ENCODE data around the gene MRPL1. TPM values are rescaled to one million over a fixed set of nuclear protein-coding genes. Genes with fewer than 3 reads are reported as not detected.

Gene MRPL1
- total RNA-seq, 1 experiment from 2014 or later, result 53.3 TPM

DNA sequence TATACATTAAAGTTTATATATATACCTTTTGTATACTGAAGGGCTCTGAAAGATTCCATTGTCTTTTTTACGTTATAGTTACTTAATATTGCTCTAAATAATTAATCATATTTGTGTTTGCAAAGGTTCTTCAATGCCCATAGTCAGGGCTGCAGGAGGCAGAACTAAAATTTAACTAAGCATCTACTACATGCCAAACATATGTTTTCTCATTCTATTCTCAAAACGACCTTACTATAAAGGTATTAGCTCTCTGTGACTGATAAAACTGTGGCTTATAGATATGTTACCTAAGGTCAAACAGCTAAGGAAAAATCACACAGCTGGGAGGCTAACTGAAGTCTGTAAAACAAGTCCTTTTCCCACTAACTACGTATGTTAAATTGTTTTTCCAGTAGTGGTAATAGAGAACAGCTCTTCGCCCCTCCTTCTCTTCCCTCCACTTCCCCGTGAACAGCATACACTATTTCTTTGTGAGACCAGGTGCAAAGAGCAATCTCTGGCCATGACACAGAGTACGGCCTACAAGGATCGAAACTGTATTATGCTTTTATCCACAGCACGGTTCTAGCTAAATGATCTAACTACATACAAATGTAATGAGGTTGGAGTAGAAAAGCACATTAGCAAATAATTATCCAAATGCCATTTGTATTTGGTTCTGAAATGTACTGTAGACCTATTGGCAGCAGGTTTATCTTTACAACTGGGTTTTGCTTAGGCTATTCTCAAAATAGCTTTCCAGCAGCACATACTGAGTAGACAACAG lies 45.1 kb upstream of the MRPL1 start:
- no peaks in the 10 kb centered on the region for H3K9me3 Mint-ChIP-seq (ENCODE audit: unreplicated experiment)
- peak overlapping the region; percentile 93 for H3K4me3 Mint-ChIP-seq (ENCODE audit: unreplicated experiment)
- peaks cover 43% of the 10 kb centered on the region for H3K4me1 Mint-ChIP-seq (ENCODE audit: insufficient read depth, unreplicated experiment)
- TF ChIP-seq, protein P1, sequence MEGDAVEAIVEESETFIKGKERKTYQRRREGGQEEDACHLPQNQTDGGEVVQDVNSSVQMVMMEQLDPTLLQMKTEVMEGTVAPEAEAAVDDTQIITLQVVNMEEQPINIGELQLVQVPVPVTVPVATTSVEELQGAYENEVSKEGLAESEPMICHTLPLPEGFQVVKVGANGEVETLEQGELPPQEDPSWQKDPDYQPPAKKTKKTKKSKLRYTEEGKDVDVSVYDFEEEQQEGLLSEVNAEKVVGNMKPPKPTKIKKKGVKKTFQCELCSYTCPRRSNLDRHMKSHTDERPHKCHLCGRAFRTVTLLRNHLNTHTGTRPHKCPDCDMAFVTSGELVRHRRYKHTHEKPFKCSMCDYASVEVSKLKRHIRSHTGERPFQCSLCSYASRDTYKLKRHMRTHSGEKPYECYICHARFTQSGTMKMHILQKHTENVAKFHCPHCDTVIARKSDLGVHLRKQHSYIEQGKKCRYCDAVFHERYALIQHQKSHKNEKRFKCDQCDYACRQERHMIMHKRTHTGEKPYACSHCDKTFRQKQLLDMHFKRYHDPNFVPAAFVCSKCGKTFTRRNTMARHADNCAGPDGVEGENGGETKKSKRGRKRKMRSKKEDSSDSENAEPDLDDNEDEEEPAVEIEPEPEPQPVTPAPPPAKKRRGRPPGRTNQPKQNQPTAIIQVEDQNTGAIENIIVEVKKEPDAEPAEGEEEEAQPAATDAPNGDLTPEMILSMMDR (IDR thresholded peaks at IDR 0.05; ENCODE audit: unreplicated experiment), result no peak
- no peaks in the 10 kb centered on the region for H3K36me3 Mint-ChIP-seq (ENCODE audit: insufficient read depth, unreplicated experiment)
- DNase-seq (ENCODE audit: unreplicated experiment), result peak; percentile 16
- no TSS peak for BruUV-seq (replicated peaks)
- peak overlapping the region; percentile 70 for H3K27ac Mint-ChIP-seq (ENCODE audit: low read depth, unreplicated experiment)
- ChIA-PET POLR2A (interaction anchor here (0.6 to 6.4 kb wide), 22 partner anchors 8 to 160 kb away, joined by 3 to 332 read pairs (median 7); partner anchors contain the start of gene MRPL1), CTCF (interaction anchor here (0.5 to 2.6 kb wide), 19 partner anchors 9 to 353 kb away, joined by 3 to 37 read pairs (median 3); partner anchors contain the start of gene MRPL1)
- intact Hi-C loops (cut with micrococcal nuclease), result loop anchor here (5.0 to 10.0 kb wide), 2 partner anchors 73 to 240 kb away; partner anchors contain the start of gene FRAS1
- H3K27me3 Mint-ChIP-seq (ENCODE audit: insufficient read depth, unreplicated experiment), result no peaks in the 10 kb centered on the region

DNA sequence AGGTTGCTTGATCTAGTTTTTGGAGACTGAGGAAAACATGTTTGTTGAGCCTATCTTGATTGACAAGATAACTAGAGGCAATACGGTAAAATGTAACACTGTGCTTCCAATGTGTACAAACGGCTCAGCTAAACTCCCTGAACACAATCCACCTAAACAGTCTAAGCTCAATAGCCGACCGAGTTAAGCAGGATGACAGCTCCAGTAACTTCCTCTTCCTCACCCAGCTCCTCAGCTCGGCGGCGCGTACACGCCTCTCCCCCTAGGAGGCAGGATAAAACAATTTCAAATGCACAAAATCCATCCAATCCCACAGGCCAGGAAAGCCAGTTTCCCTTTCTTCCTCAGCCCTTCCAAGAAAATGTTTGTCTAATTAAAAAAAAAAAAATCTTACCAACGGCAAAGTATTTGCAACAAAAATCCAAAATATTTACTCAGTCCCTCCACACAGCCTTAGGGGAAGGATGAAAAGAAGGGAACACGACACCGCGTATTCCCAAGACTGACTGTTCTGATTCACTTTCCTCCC lies 44.5 kb upstream of the MRPL1 start:
- H3K9me3 Mint-ChIP-seq (ENCODE audit: unreplicated experiment), result no peaks in the 10 kb centered on the region
- no peaks in the 10 kb centered on the region for H3K27me3 Mint-ChIP-seq (ENCODE audit: insufficient read depth, unreplicated experiment)
- ChIA-PET POLR2A (interaction anchor here (0.6 to 6.4 kb wide), 27 partner anchors 9 to 1728 kb away, joined by 3 to 332 read pairs (median 5); partner anchors contain the start of gene MRPL1), CTCF (interaction anchor here (0.6 to 2.6 kb wide), 16 partner anchors 9 to 1070 kb away, joined by 3 to 37 read pairs (median 4); partner anchors contain the start of gene MRPL1)
- peaks cover 43% of the 10 kb centered on the region for H3K4me1 Mint-ChIP-seq (ENCODE audit: insufficient read depth, unreplicated experiment)
- peak overlapping the region; percentile 70 for H3K27ac Mint-ChIP-seq (ENCODE audit: low read depth, unreplicated experiment)
- intact Hi-C loops (cut with micrococcal nuclease), result loop anchor here (5.0 to 10.0 kb wide), 2 partner anchors 73 to 239 kb away; partner anchors contain the start of gene FRAS1
- peak; percentile 79 for DNase-seq (ENCODE audit: unreplicated experiment)
- TF ChIP-seq, protein P1 (IDR thresholded peaks at IDR 0.05; ENCODE audit: unreplicated experiment), result peak; percentile 49
- peak overlapping the region; percentile 93 for H3K4me3 Mint-ChIP-seq (ENCODE audit: unreplicated experiment)
- BruUV-seq (replicated peaks), result TSS peak; percentile 29
- H3K36me3 Mint-ChIP-seq (ENCODE audit: insufficient read depth, unreplicated experiment), result no peaks in the 10 kb centered on the region

DNA sequence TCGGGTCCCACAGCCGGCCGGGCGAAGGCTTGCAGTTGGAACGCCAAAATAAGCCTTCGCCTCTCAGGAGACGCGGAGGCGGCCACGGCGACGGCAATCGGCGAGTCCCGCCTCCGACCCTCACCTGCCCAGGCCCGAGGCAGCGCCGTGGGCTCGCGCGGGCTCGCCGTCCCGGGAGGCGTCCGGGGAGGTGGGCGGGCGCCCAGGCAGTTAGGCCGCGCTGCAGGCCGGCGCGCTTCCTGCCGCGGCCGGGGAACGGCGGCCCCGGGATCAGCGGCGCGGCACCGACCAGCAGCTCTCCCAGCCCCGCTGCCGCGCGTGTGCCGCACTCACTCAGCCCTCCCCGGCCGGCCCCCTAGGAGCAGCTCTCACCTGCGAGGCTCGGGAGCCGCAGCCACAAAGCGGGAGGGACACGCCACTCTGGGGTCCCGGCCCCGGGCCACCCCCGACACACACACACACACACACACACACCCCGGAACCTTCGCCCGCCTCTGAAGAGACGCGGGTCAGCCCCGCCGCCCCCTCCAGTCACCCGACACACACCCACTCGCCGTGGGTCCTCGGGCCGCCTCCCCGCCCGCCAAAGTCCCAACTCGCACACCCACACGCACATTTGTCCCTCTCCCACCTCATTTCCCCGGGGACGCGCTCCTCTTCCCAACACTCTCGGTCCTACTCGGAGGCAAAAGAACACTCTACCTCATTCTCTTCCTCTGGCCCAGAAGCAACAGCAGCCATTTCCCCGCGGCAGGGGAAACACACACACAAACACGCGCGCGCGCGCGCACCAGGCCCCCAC lies 43.8 kb upstream of the MRPL1 start, which contains the start of gene CNOT6L:
CNOT6L (minus strand) TSS at position 767 of the 802 bp plus-strand sequence; CDS start at position 707, 60 bp downstream.
- TF ChIP-seq, protein P1 (IDR thresholded peaks at IDR 0.05; ENCODE audit: unreplicated experiment), result no peak
- peak; percentile 84 for DNase-seq (ENCODE audit: unreplicated experiment)
- Mint-ChIP-seq H3K36me3 (ENCODE audit: insufficient read depth, unreplicated experiment) (no peaks in the 10 kb centered on the region), H3K4me1 (ENCODE audit: insufficient read depth, unreplicated experiment) (peaks cover 42% of the 10 kb centered on the region), H3K9me3 (ENCODE audit: unreplicated experiment) (no peaks in the 10 kb centered on the region), H3K4me3 (ENCODE audit: unreplicated experiment) (peak within 1 kb of the TSS; percentile 93), H3K27me3 (ENCODE audit: insufficient read depth, unreplicated experiment) (no peaks in the 10 kb centered on the region), H3K27ac (ENCODE audit: low read depth, unreplicated experiment) (peak within 1 kb of the TSS; percentile 96)
- ChIA-PET POLR2A (interaction anchor here (0.6 to 6.4 kb wide), 21 partner anchors 8 to 1729 kb away, joined by 3 to 332 read pairs (median 7); partner anchors contain the start of gene MRPL1), CTCF (interaction anchor here (0.6 to 2.9 kb wide), 8 partner anchors 10 to 1070 kb away, joined by 3 to 37 read pairs (median 6); partner anchors contain the start of gene MRPL1)
- no TSS peak for BruUV-seq (replicated peaks)
- intact Hi-C loops (cut with micrococcal nuclease), result loop anchor here (5.0 to 10.0 kb wide), 2 partner anchors 74 to 238 kb away; partner anchors contain the start of gene FRAS1

All from MCF 10A (cell line).